ENCODE results near the gene CYSTM1. TPM values are rescaled to one million over a fixed set of nuclear protein-coding genes. Genes with fewer than 3 reads are reported as not detected.

The CYSTM1 gene
- polyA plus RNA-seq, 1 experiment: 33.1 TPM

- CTCF ChIA-PET: interaction anchor here (1.3 to 2.0 kb wide), 3 partner anchors 113 to 126 kb away, joined by 4 to 7 read pairs (median 4); partner anchors contain the start of gene HBEGF
- TF ChIP-seq CTCF (IDR thresholded peaks at IDR 0.05; ENCODE audit: insufficient read depth, low read depth, low read length): no peak
- Histone ChIP-seq H3K4me3 (ENCODE audit: low read depth, low read length) (no peak overlapping the region), H3K36me3 (ENCODE audit: control insufficient read depth, insufficient read depth, low read length) (no peaks in the 10 kb centered on the region), H3K27me3 (ENCODE audit: control insufficient read depth, insufficient read depth, low read length) (no peaks in the 10 kb centered on the region)
- no peak for DNase-seq (ENCODE audit: low read depth)
- POLR2A ChIA-PET: no interaction called here
Observed at GRCh38 chr5:140232731-140233130, 57.7 kb downstream of the CYSTM1 start.

- H3K36me3 ChIP-seq (ENCODE audit: control insufficient read depth, insufficient read depth, low read length): no peaks in the 10 kb centered on the region
- DNase-seq (ENCODE audit: low read depth): no peak
- CTCF ChIA-PET: interaction anchor here (1.2 to 14.1 kb wide), 2 partner anchors 129 to 138 kb away, joined by 3 to 230 read pairs; partner anchors contain the start of gene SLC4A9
- no peak overlapping the region for H3K4me3 ChIP-seq (ENCODE audit: low read depth, low read length)
- no peak for TF ChIP-seq CTCF (IDR thresholded peaks at IDR 0.05; ENCODE audit: insufficient read depth, low read depth, low read length)
- POLR2A ChIA-PET: interaction anchor here (0.7 kb wide), 1 partner anchor 10 kb away, joined by 5 read pairs; no protein-coding TSS in a partner anchor
- H3K27me3 ChIP-seq (ENCODE audit: control insufficient read depth, insufficient read depth, low read length): no peaks in the 10 kb centered on the region
Observed at GRCh38 chr5:140234377-140234989, 59.5 kb downstream of the CYSTM1 start.

- Histone ChIP-seq H3K36me3 (ENCODE audit: control insufficient read depth, insufficient read depth, low read length) (no peaks in the 10 kb centered on the region), H3K4me3 (ENCODE audit: low read depth, low read length) (no peak overlapping the region), H3K27me3 (ENCODE audit: control insufficient read depth, insufficient read depth, low read length) (no peaks in the 10 kb centered on the region)
- no peak for TF ChIP-seq CTCF (IDR thresholded peaks at IDR 0.05; ENCODE audit: insufficient read depth, low read depth, low read length)
- ChIA-PET POLR2A (no interaction called here), CTCF (interaction anchor here (1.0 to 23.5 kb wide), 6 partner anchors 9 to 137 kb away, joined by 3 to 813 read pairs (median 4); partner anchors contain the start of genes HBEGF and SLC4A9)
- no peak for DNase-seq (ENCODE audit: low read depth)
Observed at GRCh38 chr5:140235791-140236551, 61.0 kb downstream of the CYSTM1 start.

GRCh38 chr5:140236891-140237598 is 62.1 kb downstream of the CYSTM1 start:
- no peak for TF ChIP-seq CTCF (IDR thresholded peaks at IDR 0.05; ENCODE audit: insufficient read depth, low read depth, low read length)
- CTCF ChIA-PET: interaction anchor here (0.6 to 23.5 kb wide), 6 partner anchors 9 to 136 kb away, joined by 3 to 813 read pairs (median 4); partner anchors contain the start of genes HBEGF and SLC4A9
- DNase-seq (ENCODE audit: low read depth): no peak
- POLR2A ChIA-PET: no interaction called here
- Histone ChIP-seq H3K4me3 (ENCODE audit: low read depth, low read length) (no peak overlapping the region), H3K36me3 (ENCODE audit: control insufficient read depth, insufficient read depth, low read length) (no peaks in the 10 kb centered on the region), H3K27me3 (ENCODE audit: control insufficient read depth, insufficient read depth, low read length) (no peaks in the 10 kb centered on the region)
